Activated CD8-positive, alpha-beta memory T cell treated with anti-CD3 and anti-CD28 coated beads, Interleukin-2, amount 50 U/mL, for 24 hours (primary cell): ENCODE data around the gene IFNL4.
"Not testable (repeated sequence)": the region's sequence is repeated elsewhere in the genome, so short reads cannot be mapped to it uniquely, and the experiment has no call there.

Experiments used
- DNase-seq: peaks from one replicate; pipeline ENCODE4 v3.0.0-alpha.2; 2020; ENCODE audit errors: extremely low read depth

The IFNL4 gene

GRCh38 chr19:39257227-39257626 lies 8.6 kb upstream of the IFNL4 start:
- no peak for DNase-seq

DNA sequence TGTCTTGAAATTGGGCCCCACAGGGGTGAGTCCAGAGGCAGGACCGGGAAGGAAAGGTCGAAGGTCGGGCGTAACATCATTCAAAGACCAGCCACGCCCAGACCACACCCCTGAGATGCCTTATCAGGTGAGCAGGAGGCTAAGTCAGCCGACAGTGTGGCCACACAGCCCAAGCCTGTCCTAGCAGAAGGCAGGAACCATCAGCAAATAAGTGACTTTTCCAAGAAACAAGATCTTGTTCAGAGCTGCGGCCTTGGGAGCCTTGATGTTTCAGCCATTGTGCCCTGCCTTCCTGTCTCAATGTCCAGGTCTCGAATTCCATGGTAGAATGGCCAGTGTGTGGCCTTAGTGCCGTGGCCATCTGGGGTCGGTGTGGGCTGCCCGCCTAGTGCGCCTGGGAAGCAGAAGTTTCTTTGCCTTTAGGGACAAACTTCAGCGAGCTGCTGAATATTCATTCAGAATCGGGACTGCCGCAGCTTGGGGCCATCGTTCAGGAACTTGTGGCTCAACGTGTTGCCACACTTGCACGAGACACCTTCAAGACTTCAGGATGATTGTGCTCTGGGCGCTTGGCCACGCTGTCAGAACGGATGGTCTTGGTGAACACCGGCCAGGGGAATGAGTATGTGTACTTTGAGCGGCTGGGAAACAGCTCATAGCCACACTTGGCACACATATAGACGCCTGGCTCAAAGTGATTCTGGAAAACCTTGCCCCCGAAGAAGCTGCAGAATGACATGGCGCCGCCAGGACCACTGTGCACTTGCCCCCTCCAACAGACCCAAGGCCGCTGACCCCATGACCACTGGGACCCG lies 6.1 kb upstream of the IFNL4 start:
- no peak for DNase-seq

DNA sequence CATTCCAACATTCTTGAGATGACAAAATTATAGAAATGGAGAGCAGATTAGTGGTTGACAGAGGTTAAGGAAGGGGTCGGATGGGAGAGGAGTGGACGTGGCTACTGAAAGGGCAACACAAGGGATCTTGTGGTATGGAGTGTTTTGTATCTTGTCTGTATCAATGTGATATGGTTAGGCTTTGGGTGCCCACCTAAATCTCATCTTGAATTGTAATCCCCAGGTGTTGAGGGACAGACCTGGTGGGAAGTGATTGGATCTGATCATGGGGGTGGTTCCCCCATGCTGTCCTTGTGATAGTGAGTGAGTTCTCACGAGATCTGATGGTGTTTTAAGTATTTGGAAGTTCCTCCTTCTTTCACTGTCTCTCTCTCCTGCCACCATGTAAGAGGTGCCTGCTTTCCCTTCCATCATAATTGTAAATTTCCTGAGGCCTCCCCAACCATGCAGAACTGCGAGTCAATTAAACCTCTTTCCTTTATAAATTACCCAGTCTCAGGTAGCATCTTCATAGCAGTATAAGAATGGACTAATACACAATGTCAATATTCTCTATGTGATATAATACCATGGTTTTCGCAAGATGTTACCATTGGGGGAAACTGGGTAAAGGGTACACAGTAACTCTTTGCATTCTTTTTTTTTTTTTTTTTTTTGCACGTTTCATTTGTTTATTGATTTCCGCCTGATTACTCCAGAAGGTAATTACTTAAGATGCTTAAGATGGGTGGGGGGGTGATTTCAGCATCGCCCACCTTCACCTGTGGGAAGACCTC lies 4.9 kb upstream of the IFNL4 start:
- DNase-seq: no peak

DNA sequence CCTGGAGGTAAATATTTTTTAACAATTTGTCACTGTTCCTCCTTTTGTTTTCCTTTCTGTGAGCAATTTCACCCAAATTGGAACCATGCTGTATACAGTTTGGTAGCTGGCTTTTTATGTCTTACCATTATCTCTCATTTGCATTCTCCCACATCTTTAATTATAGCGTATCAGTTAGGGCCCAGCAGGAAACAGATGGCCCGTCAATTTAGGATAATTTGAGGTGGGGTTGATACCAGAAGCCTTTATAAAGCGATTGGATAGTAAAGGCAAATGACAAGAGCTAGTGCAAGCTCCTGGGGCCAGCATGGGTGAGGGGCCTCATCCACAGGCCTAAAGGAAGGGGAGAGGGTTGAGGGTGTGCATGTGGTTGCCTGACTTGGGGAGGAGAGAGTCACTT lies 3.8 kb upstream of the IFNL4 start:
- DNase-seq: no peak

GRCh38 chr19:39251846-39252245 lies 3.2 kb upstream of the IFNL4 start:
- DNase-seq: no peak

GRCh38 chr19:39251081-39251480 lies 2.4 kb upstream of the IFNL4 start:
- DNase-seq: no peak

- DNase-seq: no peak
Measured at GRCh38 chr19:39247701-39248664, 673 bp downstream of the IFNL4 start.

DNA sequence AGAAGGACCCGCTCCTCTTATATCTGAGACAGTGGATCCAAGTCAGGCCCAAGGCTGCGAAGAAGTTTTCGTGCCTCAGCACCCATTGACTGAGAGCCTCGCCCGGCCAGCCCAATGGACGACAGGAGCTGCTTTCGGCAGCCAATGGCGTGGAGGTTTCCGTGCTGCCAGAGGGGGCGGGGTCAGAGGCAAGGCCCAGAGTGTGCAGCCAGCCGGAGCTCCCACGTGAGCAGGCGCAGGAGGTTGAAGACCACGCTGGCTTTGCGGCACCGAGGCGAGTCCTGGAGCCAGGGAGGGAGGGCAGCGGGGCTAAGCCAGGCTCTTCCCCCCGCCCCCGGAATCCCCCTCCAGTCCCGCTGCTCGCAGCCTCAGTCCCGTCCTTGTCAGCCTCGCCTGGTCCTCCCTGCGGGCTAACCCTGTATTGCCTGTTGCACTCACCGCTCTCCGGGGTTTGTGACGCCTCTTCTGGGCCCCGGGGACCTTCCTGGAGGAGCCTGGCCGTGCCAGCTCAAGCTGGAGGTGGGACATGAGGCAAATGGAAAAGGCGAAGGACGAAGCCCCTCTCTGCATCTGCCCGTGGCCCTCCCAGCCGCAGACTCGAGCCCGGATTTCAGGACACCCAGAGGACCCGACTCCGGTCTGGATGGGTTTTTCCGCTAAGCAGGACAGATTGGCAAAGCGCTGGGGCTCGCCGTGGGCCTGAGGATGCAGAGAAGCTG lies 1.5 kb downstream of the IFNL4 start:
- no peak for DNase-seq

- not testable (repeated sequence) for DNase-seq
Measured at GRCh38 chr19:39245166-39245565, 3.5 kb downstream of the IFNL4 start.

DNA sequence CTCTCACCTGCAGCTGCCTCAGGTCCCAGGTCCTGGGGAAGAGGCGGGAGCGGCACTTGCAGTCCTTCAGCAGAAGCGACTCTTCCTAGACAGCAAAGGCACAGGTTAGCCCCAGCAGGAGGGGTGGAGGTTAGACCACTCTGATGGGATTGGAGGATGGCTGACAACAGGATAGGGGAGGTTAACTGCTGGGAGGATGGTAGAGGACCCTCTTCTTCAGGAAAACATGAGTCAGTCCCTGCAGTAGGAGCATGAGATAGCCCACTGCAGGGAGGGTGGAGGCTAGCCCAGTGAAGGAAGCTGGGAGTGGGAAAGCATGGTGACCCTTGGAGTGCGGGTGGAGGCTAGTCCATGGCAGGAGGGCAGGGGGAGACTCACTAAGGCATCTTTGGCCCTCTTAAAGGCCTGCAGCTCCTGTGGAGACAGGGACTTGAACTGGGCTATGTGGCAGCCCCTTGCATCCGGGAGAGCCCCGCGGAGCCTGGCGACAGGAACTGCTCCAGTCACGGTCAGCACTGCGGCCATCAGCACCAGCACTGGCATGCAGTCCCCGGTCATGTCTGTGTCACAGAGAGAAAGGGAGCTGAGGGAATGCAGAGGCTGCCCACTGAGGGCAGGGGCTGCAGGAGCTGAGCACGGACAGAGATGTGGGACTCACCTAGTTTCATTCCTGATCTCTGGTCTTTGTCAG lies 4.1 kb downstream of the IFNL4 start, which contains the start of gene IFNL3:
Gene IFNL3 (minus strand): TSS at position 597 of the 691 bp plus-strand sequence. CDS start 39 bp downstream, at position 558.
- not testable (repeated sequence) for DNase-seq

GRCh38 chr19:39243741-39244140 lies 4.9 kb downstream of the IFNL4 start:
- DNase-seq: not testable (repeated sequence)

DNA sequence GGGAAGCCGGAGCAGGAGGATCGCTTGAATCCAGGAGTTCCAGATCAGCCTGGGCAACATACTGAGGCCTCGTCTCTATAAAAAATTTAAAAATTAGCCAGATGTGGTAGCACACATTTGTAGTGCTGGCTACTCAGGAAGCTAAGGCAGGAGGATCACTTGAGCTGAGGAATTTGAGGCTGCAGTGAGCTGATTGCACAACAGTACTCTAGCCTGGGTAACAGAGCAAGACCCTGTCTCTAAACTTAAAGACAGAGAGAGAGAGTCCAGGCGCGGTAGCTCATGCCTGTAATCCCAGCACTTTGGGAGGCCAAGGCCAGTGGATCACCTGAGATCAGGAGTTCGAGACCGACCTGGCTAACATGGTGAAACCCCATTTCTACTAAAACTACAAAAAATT lies 8.2 kb downstream of the IFNL4 start:
- no peak for DNase-seq

- DNase-seq: no peak
Measured at GRCh38 chr19:39238944-39239343, 9.7 kb downstream of the IFNL4 start.

GRCh38 chr19:39238209-39238608 lies 10.4 kb downstream of the IFNL4 start:
- no peak for DNase-seq

GRCh38 chr19:39237200-39238184 lies 11.2 kb downstream of the IFNL4 start:
- no peak for DNase-seq

GRCh38 chr19:39236527-39236926 lies 12.1 kb downstream of the IFNL4 start:
- no peak for DNase-seq

GRCh38 chr19:39232708-39233107 lies 15.9 kb downstream of the IFNL4 start:
- no peak for DNase-seq

DNA sequence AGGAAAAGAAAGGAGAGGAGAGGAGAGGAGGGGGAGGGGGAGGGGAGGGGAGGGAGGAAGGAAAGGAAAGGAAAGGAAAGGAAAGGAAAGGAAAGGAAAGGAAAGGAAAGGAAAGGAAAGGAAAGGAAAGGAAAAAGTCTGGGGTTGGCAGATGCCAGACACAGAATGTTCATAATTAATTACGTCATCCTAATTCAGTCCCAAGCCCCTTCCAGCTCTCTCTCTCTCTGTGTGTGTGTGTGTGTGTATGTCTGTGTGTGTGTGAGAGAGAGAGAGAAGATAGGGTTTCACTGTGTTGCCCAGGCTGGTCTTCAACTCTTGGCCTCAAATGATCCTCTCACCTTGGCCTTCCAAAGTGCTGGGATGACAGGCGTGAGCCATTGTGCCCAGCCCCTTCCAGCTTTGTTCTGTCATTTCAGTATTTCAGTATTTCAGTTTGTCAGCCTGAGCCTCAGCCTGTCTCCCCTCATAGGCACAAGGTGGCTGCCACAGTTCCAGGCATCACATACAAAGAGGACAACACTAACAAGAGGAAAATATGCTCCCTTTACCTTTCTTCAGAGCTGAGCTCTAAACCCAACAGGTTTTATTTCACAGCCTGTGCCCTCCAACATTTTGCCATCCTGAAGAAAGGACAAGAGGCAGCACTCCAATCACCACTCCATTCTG lies 18.4 kb downstream of the IFNL4 start:
- DNase-seq: no peak

- DNase-seq: no peak
Measured at GRCh38 chr19:39224910-39225309, 23.7 kb downstream of the IFNL4 start.
